ENCODE results near the gene ZNF516.

ZNF516 gene

GRCh38 chr18:76489081-76489480 is 6.0 kb downstream of the ZNF516 start:
- DNase-seq (ENCODE audit: low read depth in 1 of 2, low spot score in 1 of 2): no peak
- Histone ChIP-seq H3K27ac (replicated peaks) (no peak overlapping the region), H3K27me3 (ENCODE audit: insufficient read depth, poor library complexity, severe bottlenecking) (no peaks in the 10 kb centered on the region), H3K4me3 (replicated peaks; ENCODE audit: insufficient read depth, low read length) (no peak overlapping the region)
- TF ChIP-seq REST (IDR thresholded peaks at IDR 0.05; ENCODE audit: insufficient replicate concordance, low read depth) (no peak), SPI1 (IDR thresholded peaks at IDR 0.05; ENCODE audit: borderline replicate concordance, low read depth) (no peak), CTCF (IDR thresholded peaks at IDR 0.05; ENCODE audit: insufficient read depth, low read length) (no peak), POLR2AphosphoS5 (IDR thresholded peaks at IDR 0.05; ENCODE audit: low read depth) (no peak), GABPA (IDR thresholded peaks at IDR 0.05; ENCODE audit: low read depth) (no peak; the same call in 1 of the 2 replicates)

- H3K27ac ChIP-seq (replicated peaks): no peak overlapping the region
- H3K4me3 ChIP-seq (replicated peaks; ENCODE audit: insufficient read depth, low read length): no peak overlapping the region
- no peaks in the 10 kb centered on the region for H3K27me3 ChIP-seq (ENCODE audit: insufficient read depth, poor library complexity, severe bottlenecking)
- DNase-seq (ENCODE audit: low read depth in 1 of 2, low spot score in 1 of 2): no peak
- TF ChIP-seq GABPA (IDR thresholded peaks at IDR 0.05; ENCODE audit: low read depth) (no peak), CTCF (IDR thresholded peaks at IDR 0.05; ENCODE audit: insufficient read depth, low read length) (no peak), REST (IDR thresholded peaks at IDR 0.05; ENCODE audit: insufficient replicate concordance, low read depth) (no peak), POLR2AphosphoS5 (IDR thresholded peaks at IDR 0.05; ENCODE audit: low read depth) (no peak), SPI1 (IDR thresholded peaks at IDR 0.05; ENCODE audit: borderline replicate concordance, low read depth) (no peak)
Measured at GRCh38 chr18:76488190-76488589, 6.9 kb downstream of the ZNF516 start.

DNA sequence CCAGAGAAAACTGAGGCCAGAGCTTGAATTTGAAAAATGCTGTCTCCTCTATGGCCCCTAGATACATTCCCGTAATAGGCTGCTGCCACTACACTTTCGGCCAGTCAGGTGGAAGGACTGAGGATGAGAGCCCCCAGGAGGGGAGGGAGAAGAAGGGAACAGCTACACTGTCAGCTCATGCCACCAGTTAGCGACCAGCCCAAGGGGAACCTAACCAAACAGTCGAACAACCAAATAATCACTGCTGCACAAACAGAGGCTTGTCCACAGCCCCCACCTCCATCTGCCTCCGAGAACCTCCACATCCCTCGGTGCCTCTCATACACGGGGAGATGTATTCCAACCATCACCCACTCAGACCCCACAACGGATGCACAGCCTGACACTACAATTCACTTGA is 7.3 kb downstream of the ZNF516 start:
- H3K27ac ChIP-seq (replicated peaks): no peak overlapping the region

More for the DNA sequence above, 7.3 kb downstream of the ZNF516 start:
- Histone ChIP-seq H3K27me3 (ENCODE audit: insufficient read depth, poor library complexity, severe bottlenecking) (no peaks in the 10 kb centered on the region), H3K4me3 (replicated peaks; ENCODE audit: insufficient read depth, low read length) (no peak overlapping the region)
- DNase-seq (ENCODE audit: low read depth in 1 of 2, low spot score in 1 of 2): peak in 1 of 2 experiments; percentile 14
- TF ChIP-seq SPI1 (IDR thresholded peaks at IDR 0.05; ENCODE audit: borderline replicate concordance, low read depth) (no peak), GABPA (IDR thresholded peaks at IDR 0.05; ENCODE audit: low read depth) (no peak), POLR2AphosphoS5 (IDR thresholded peaks at IDR 0.05; ENCODE audit: low read depth) (no peak), REST (IDR thresholded peaks at IDR 0.05; ENCODE audit: insufficient replicate concordance, low read depth) (no peak), CTCF (IDR thresholded peaks at IDR 0.05; ENCODE audit: insufficient read depth, low read length) (no peak)
